ENCODE results near the gene FBRSL1.

GRCh38 chr12:132548430-132549058 is 58.6 kb downstream of the FBRSL1 start:
- TF ChIP-seq CREB5 (CRISPR knock-in tag; IDR thresholded peaks at IDR 0.05; ENCODE audit: low read depth) (no peak), ZC3H10 (CRISPR knock-in tag; IDR thresholded peaks at IDR 0.05) (no peak), ARNTL (CRISPR knock-in tag; IDR thresholded peaks at IDR 0.05; ENCODE audit: borderline replicate concordance, low read depth) (no peak), CSRNP3 (CRISPR knock-in tag; IDR thresholded peaks at IDR 0.05) (no peak), PATZ1 (CRISPR knock-in tag; IDR thresholded peaks at IDR 0.05; ENCODE audit: borderline replicate concordance) (no peak), TCF4 (CRISPR knock-in tag; IDR thresholded peaks at IDR 0.05; ENCODE audit: borderline replicate concordance) (no peak), TSHZ2 (CRISPR knock-in tag; IDR thresholded peaks at IDR 0.05) (no peak), ISL1 (CRISPR knock-in tag; IDR thresholded peaks at IDR 0.05) (no peak), ZNF565 (CRISPR knock-in tag; conservative IDR thresholded peaks at IDR 0.05; ENCODE audit: low read depth) (no peak), POU6F1 (CRISPR knock-in tag; IDR thresholded peaks at IDR 0.05; ENCODE audit: borderline replicate concordance, low read depth) (no peak), ZFP3 (CRISPR knock-in tag; IDR thresholded peaks at IDR 0.05) (no peak), BACH2 (CRISPR knock-in tag; IDR thresholded peaks at IDR 0.05; ENCODE audit: borderline replicate concordance) (no peak)
